G401.6 (cell line): ENCODE data around the gene ADAR.

ENCODE experiments used
- FAIRE-seq: peaks from 2 replicates; lab custom pipeline; 2012; peaks lifted over from hg19 to GRCh38; lab: Jason Lieb, UNC

Gene ADAR

DNA sequence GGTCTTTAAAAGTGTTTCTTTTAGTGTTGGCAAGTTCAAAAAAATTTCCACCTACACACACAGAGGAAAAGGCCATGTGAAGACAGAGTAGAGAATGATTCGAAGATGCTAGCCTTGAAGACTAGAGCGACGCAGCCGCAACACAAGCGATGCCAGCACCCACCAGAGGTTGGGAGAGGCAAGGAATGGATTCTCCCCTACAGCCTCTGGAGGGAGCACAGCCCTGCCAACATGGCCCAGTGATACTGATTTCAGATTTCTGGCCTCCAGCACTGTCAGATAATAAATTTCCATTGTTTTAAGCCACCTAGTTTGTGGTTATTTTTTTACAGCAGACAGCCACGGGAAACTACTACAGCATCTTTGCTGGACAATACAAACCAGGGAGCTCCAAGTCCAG, 6.9 kb upstream of the ADAR start:
- FAIRE-seq, result no peak

DNA sequence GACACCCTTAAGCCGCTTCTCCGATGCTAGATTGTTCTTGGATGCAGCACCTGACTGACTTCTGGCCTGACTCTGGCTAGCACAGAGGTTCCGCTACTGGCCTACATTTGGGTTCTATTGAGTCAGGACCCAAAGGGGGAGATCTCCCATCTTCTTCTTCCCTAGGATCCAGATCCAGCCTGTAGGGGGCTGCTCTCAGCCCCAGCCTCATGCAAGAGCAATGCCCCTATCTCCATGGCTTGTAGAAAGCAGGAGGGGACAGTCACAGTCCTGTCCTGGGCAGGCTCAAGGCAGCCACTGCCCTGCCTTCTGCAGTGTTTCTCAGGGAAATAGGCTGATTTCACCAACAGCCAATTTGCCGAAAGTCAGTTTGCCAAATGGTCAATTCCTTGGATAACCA, 6.3 kb upstream of the ADAR start:
- FAIRE-seq, result no peak

DNA sequence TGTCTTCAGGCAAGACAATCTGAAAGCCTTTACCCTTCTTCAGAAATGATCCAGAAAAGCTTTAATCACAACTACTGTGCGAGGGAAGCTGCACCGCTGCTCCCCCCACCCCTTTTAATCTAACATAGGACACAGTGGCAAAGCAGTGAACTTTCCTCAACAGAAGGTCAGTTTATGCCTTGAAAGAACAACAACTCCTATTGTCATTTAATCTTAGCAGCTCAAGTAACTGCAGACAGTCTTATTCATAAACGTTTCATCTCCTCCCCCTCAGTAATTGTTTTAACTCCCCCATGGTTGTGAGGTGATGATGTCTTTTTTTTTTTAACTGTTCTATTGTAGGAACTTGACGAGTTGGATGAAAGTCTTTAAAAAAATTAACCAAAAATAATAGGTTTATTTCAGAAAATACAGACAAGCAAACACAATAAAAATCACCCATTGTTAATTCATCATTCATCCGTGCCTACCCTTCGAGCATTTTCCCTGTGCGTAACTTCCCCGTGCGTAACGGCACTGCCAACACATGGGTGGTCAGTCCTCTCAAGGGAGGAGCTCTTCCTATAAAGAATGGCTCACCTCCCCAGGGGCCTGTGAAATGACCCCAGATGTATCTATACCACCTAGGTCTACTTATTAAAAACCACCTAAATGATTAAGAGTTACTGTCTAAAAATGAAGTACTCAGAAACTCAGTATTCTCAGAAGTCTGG, 3.3 kb upstream of the ADAR start:
- no peak for FAIRE-seq

DNA sequence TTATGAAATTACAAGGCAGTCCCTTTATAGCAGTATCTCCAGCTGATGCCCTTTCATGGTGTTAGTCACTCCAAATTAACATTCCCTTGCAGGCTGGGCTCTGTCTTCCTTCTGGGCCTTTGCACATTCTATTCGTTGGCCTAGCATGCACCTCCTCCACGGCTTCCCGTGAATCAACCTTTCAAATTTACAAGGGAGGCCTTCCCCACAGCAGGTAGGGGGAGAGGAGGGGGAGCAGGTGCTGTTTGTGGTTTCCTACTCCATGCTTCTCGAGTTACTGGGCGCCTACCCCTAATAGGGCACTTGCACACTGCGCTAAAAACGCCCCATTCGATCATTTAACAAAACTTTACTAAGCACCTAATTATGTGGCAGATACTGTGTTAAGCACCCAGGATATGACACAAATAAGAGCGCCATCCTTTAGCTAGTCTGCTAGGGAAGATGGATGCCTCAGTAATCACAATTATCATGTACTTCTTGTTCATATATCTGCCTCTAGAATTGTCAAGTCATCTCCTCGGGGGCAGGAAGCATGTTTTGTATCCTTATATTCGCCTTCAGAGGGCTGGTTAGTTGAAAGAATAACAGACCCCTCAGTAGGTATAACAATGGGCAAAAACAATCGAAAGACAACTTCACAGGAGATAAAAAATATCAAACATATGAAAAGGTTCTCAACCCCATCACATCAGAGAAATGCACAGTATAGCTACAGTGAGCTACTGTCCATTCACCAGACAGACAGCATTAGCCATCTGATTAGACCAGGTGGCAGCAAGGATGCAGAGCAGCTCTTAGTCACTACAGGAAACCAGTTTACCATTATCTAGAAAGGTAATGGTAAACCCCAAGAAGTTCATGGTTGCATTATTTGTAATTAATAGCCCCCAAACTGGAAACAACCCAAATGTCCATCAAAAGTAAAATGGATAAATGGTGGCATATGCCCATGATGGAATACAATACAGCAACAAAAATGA, 1.7 kb upstream of the ADAR start:
- FAIRE-seq, result no peak

DNA sequence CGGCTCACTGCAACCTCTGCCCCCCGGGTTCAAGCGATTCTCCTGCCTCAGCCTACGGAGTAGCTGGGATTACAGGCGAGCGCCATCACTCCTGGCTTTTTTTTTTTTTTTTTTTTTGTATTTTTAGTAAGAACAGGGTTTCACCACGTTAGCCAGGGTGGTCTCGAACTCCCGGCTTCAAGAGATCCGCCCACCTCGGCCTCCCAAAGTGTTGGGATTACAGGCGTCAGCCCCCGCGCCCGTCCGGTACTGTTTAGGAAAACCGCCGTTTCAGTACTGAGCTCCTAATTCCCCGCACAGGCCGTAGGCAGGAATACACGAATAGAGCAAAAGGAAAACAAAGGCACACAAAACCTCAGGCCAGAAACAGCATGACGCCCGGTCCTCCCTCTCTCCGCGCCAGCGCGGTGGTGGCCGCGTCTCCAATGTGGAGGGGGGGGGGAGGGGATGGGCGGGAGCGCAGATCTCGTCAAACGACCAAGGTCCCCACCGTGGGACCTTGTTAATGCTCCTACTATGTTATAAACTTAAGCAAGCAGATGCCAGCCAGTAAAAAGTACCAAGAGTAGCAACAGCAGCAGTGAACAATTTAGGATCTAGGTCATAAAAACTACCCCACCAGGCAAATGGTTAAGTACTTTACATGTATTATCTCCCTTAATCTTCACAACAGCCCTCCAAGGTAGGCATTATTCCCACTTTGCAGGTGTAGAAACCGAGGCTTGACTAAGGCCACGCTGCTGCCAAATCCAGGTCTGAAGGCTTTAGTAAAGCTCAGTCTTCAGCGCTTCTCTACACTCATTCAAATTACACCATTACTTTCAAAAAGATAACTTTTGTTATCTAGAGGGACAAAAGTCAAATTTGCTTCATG, 648 bp upstream of the ADAR start:
- no peak for FAIRE-seq

DNA sequence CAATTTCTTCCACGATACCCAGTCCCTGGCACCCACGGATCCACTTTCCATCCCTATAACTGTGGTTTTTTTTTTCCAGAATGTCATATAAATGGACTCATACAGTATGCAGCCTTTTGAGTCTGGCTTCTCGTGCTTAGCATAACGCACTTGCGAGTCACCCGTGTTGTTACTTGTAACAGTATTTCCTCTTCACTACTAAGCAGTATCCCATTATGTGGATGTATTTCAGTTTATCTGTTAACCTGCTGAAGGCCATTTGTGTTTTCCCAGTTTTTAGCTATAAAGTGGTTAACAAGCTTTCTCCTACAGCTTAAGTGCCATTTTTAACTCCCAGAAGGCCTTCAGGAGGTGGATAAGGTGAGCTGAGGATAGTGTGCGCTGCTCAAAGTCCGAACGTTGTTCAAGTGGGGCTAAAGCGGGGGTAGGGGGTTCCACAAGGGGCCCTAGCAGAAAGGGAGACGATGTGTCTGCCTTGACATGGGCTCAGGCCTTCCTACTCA, 829 bp downstream of the ADAR start:
- FAIRE-seq, result no peak

DNA sequence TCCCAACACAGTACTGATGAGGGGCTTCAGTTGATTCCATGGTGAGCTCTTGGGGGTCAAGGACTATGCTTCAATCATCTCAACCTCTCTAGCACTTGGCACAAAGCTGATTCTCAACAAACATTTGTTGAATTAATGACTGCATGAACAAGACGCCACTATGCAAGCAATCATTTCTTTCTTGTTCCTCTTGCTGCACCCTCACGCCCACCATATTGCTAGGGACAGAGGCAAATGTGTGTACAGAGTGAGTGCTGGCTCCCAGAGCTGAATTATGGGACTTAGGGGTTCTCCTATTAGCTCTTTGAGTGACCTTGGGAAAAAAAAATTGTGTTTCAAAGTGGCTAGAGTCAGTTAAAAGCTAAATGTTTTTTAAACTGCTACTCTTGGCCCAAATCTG, 2.5 kb downstream of the ADAR start:
- FAIRE-seq, result no peak

DNA sequence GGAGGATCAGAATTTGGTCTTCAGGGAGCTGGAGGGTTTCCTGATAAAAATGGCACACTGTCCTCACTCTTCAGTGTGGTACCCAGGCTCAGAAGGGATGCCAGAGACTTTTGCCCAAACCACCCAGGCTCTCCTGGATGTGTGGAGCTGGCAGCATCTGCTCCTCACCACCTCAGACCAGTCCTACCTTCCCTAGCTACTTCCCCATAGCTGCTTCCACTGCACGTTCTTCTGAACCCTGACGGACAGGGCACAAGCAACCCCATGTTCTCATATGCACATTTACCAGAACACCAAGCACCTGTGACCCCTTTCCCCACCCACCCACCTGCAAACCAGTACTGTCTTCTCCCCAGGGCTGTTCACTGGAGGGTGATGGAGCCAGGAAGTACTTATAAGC, 4.7 kb downstream of the ADAR start:
- FAIRE-seq, result no peak

DNA sequence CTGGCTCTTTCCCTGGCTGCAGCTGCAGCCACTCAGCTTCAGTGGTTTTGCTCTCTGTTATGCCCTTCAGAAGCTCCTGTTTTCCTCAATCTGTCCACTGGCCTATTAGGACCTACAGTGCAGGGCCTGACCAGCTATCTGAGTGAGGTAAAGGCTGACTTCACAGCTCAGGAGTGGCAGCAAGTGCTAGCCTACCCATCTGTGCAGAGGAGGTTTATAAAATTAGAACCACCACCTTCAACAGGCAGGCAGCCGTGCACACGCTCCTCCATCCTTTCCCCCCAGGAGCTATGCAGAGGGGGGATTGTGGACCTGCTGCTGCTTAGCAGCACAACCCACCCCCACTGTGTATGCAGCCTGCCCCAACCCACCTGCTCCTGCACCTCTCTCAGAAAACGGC, 8.3 kb downstream of the ADAR start:
- no peak for FAIRE-seq

DNA sequence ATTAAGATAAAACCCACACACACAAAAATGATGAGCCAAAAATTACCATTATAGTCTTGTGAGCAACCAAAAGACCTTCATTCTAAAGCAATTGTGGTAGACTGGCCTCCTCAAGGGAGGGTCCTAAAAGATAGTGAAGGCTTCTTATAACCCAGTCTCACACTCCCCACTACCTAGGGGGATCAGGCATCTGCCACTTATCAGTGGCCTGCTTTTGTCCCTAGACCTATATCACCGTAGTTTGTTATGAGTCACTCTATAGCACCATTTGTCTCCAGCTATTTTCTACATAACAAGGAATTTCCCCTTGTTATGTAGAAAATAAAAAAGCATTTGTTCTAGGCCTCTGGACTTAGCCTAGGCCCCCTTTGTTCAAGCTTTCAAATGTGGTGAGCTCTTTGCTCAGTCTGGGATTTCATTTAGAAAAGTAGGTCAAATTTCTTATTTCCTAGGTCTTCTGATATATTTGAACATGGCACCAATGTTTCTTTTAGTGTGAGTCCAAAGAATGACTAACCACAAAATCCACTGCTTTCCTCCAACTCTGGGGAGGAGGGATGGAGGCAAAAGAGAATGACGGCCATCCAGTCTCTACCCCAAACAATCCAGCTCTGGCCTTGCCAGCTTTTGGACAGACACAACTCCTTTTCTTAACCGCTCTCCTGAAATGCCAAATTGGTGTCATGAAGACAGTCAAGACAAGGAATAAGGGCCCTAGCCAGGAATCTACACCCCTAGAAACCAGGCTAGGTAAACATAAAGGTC, 8.9 kb downstream of the ADAR start:
- no peak for FAIRE-seq

DNA sequence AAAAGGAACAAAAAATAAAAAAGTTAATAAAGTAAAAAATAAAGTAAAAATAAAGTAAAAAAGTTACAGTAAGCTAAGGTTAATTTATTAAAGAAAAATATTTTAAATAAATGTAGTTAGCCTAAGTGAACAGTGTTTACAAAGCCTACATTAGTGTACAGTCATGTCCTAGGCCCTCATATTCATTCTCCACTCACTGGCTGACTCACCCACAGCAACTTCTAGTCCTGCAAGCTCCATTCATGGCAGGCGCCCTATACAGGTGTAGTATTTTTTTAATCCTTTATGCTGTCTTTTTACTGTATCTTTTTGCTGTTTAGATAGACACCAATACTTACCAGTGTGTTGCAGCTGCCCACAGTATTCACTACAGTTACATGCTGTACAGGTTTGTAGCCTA, 12.4 kb downstream of the ADAR start:
- no peak for FAIRE-seq

DNA sequence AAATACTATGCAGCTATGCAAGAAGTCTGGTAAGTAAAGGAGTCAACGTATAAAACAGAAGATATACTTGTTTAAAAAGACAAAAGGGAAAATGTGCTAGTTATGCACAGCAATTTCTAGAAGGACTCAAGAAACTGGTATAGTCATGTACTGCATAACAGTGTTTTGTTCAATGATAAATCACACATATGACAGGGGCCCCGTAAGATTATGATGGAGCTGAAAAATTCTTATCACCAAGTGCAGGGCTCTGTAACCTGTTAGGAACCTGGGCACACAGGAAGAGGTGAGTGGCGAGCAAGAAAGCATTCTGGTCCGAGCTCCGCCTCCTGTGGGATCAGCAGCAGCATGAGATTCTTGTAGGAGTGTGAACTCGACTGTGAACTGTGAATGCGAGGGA, 13.2 kb downstream of the ADAR start:
- no peak for FAIRE-seq

DNA sequence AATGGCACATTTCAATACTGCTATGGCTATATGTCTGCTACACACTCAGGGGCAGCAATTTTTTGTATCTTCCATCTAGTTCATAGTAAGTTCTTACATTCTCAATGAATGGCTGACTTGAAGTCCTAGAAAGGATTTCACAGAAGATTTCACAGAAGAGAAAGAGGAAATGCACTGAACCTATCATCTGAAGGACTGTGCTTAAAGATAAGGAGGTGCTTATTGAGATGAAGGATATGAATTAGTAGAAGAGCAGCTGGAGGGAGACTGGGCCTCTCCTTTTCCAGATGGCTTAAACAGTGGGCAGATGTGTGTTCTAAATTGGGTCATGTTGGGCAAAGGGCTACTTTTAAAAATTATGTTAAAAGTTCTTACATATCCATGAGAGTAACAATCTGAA, 14.6 kb downstream of the ADAR start:
- no peak for FAIRE-seq

DNA sequence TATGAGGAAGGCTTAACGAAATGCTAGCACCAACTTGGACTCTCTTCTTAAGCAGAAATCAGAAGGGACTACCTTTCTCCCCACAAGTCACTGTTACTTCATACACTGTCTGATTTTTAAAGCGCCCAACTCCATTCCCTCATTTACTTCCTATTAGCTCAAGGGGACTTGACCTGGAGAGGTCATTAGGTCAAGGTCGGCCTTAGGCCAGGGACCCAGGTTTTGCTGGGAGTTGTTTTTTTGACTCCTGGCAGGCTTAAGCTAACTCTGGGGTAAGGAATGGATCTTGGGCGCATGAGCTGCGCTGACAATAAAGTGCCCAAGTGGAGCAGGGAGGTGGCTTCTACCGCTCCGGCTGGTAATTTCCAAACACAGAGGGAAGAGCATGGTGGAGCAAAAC, 16.8 kb downstream of the ADAR start:
- no peak for FAIRE-seq

DNA sequence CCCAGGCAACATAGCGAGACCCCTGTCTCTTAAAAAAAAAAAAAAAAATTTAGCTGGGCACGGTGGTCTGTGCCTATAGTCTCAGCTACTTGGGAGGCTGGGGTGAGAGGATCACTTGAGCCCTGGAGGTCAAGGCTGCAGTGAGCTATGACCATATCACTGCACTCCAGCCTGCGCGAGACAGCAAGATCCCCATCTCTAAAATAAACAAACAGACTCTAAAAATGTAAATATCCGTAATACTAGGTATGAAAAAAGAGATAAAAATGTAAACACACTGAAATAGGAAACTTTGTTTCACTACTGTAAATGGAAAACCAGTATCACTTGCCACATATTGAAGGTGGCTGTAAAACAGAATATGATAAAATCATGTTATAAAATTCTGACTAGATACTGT, 17.2 kb downstream of the ADAR start:
- FAIRE-seq, result no peak

DNA sequence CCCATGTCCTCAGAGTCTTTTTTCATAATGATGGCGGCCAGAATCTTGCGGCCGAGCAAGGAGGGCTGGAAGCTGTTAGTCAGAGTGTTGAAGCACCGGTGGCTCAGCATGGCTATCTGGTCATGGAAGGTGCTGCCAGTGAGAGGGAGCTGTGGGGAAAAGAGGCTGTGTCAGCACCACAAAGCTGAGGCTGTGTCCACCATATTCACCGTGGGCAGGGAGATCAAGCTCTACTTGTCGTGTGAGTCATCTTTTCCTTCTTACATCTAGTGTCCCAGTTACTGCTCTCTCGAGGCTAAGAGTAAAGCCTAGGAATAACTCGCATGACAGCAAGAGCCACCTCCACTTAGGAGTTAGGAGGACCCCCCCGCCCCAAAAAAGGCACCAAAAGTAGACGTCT, 18.2 kb downstream of the ADAR start:
- no peak for FAIRE-seq

DNA sequence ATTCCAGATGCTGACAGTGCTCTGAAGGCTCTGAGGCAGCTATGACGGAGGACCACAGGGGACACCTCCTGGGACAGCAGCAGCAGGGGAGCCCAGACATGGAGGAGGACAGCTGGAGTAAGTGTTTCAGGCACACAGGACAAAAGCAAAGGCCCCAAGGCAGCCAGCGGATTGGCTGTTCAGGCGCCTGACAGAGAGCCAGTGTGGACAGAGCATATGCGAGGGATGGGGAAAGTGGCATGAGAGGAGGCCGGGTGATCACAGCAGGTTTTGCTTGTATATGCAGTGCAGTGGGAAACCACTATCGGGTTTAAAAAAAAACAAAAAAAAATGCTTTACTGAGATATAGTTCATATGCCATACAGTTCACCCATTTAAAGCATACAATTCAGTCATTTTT, 21.3 kb downstream of the ADAR start:
- FAIRE-seq, result no peak

DNA sequence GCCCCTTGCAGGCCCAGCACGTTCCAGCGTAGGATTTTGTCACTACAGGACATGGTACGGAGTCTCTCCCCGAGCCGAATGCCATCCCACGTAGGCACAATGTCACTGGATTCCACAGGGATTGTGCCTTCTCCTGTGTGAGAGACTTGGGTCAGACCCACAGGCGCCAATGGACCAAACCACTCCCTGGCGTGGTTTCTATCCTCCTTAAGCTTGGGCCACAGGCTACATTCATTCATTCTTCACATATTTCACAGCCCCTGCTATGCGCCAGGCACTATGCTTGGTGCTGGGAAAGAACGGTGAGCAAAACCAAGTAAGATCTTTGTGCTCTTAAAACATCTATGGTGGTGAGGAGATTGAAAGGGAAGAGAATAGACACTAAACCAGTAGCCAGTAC, 21.8 kb downstream of the ADAR start:
- no peak for FAIRE-seq

DNA sequence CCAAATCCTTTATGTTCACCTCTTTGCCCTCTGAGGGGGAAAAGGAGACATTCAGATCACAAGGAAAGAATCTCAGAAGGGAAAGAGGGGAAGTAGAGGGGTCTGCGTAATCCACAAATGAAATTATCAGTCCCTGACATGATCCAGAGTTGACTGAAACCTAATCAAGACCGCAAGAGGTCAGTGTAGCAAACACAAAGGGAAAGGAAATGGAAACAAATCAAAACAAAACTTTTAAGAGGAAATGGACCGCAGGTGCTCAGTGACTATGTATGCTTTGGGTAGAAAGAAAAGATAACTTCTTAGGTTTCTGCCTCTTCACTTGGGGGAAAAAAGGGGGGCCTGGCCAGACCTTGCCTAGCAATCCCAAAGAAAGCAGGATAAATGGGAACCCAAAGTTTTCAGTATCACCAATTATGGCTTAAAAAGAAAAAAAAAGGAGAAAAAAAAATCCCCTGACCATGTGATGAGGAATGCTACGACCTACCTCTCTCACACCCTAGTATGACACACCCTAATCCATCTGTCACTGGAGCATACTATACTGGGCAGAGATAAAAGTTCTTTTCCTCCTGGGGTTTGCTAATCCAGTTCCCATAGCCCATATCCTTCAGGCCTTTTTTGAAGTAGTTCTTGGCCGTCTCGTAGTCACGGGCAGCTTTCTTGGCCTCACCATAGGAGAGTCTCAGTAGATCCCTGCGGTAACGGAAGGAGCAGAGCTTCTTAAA, 23.6 kb downstream of the ADAR start:
- no peak for FAIRE-seq

DNA sequence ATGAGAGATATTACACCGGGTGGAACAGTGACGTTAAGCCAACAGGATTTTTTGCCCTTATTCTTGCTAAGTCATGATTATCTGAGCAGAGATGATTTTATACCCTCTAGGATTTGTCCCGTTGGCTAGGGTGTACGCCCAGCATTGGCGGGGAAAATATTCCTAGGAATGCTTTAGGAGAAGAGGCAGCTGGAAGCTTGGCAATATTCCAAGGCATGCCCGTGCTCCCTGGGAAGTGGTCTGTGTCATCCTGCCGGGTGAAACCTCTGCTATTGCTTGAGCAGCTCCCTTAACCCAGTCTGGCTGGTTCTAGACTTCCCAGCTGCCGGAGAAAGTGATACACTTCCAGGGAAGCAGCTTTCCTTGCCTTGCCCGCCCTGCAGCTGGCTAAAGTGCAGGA, 24.2 kb downstream of the ADAR start:
- FAIRE-seq, result no peak

DNA sequence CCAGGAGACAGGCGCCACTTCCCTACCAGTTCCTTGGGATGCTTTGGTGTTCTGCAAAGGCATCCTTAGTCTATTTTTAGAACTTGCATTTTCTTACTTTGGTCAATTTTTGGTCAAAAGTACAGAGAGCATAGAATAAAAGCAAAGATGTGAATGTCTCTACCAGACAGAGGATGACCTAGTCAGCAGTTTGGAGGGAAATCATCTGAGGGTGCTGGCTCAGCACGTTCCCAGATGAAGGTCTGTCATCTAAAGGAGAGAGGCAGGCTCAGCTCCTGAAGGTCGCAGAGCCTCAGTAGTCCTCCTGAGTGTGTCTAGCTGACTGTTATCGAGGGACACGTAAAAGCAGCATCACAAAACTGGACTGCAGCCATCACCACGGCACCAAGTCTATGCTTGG, 25.1 kb downstream of the ADAR start:
- FAIRE-seq, result no peak
